HG02642 (cell line): Measurements from ENCODE around the gene CIDEB.
"Not testable (repeated sequence)": the region's sequence is repeated elsewhere in the genome, so short reads cannot be mapped to it uniquely, and the experiment has no call there.

ENCODE experiments used
- ATAC-seq: cut with Tn5 transposase; IDR thresholded peaks from one replicate; pipeline ENCODE4 v1.9.1; 2021; ENCODE audit warnings: mild to moderate bottlenecking; ENCODE audit not compliant: unreplicated experiment, poor library complexity

Gene CIDEB

GRCh38 chr14:24334431-24335291 is 26.9 kb upstream of the CIDEB start, which contains the start of gene ADCY4:
TSS of gene ADCY4 (minus strand) at chr14:24335071. CDS start at chr14:24334652, 419 bp downstream.
- no peak for ATAC-seq

DNA sequence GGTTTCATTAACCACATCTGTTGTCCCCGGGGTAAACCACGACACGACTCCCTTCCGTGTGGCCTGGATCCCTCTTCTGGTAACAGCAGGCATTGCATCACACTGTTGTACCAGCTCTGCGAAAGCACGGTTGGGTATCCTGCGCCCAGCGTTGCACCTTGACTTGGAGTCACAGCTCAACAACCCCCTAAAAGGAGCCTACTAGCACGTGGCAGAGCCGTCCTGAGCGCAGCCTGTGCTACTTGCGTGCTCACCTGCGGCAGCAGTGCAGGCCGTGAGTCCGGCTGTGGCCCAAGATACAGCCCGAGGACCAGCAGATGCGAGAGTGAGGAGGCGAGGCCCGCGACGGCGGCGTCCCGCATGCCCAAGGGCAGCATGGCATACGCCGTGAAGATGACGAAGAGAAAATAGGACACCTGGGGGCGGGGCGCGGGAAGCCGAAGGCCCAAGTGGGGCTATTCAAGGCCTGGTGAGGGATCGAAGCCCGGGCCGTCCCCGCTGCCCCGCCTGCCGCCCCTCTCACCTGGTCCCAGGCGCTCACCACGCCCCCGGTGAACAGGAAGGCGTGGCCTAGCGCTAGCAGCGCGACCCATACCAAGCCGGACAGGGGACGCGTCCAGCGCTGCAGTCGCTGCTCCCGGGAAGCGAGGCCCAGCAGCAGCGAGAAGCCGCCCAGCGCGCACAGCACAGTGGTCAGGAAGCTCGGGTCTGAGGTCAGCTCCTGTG is 24.7 kb upstream of the CIDEB start:
- ATAC-seq: peak; percentile 85

GRCh38 chr14:24331731-24332267 is 24.0 kb upstream of the CIDEB start:
- no peak for ATAC-seq

- no peak for ATAC-seq
Observed at GRCh38 chr14:24330973-24331674, 23.3 kb upstream of the CIDEB start.

- no peak for ATAC-seq
Observed at GRCh38 chr14:24329736-24330135, 22.0 kb upstream of the CIDEB start.

GRCh38 chr14:24329073-24329663 is 21.4 kb upstream of the CIDEB start:
- no peak for ATAC-seq

DNA sequence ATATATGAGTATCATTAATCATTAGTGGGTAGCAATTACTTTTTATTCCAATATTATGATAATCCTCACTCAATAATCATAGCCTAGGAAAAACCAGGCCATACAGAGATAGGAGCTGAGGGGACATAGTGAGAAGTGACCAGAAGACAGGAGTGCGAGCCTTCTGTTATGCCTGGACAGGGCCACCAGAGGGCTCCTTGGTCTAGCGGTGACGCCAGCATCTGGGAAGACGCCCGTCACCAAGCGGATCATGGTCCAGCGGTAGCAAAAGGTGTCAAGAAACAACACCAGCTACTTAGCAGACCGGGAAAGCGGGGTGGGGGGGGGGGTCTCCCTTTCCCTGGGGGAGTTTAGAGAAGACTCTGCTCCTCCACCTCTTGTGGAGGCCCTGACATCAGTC is 20.1 kb upstream of the CIDEB start:
- ATAC-seq: not testable (repeated sequence)

- no peak for ATAC-seq
Observed at GRCh38 chr14:24327303-24327702, 19.5 kb upstream of the CIDEB start.

- ATAC-seq: no peak
Observed at GRCh38 chr14:24325963-24326362, 18.2 kb upstream of the CIDEB start.

DNA sequence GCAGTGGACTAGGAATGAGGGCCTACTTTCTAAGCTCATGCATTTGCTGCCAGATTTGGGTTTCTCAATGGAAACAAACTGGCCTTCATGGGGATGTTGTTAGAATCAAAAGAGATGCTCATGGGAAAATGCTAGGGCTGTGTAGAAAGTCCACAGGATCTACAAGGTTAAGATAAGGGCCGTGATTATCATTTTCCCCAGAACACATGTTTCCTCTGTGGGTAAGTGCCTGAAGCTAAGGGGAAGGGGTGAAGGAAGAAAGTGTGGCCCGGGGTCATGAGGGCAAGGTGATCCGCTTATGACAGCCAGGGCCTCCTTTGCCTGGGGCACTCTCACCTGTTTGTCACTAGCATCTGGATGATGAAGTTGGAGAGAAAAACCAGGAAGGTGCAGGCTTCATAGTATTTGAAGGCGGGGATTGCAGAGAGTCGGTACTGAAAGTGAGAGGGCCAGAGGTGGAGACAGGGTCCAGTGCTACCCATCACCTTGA is 17.3 kb upstream of the CIDEB start:
- ATAC-seq: no peak

DNA sequence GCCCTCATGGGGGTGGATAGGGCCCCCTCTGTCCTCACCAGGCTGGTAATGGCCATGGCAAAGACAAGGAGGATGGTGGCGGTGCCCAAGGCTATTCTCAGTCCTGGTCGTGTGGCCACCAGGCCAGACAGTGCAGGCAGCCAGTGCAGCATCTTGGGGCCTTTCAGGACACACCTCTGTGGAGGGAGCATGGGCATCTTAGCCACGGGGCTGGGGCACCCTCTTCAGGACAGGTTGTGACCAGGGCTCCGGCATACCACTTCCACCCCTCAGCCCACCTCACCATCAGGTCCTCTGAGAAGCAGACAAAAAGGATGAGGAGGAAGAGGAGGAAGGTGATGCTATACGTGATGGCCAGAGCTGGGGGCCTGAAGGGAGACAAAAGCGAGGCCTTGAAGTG is 16.2 kb upstream of the CIDEB start:
- ATAC-seq: no peak

DNA sequence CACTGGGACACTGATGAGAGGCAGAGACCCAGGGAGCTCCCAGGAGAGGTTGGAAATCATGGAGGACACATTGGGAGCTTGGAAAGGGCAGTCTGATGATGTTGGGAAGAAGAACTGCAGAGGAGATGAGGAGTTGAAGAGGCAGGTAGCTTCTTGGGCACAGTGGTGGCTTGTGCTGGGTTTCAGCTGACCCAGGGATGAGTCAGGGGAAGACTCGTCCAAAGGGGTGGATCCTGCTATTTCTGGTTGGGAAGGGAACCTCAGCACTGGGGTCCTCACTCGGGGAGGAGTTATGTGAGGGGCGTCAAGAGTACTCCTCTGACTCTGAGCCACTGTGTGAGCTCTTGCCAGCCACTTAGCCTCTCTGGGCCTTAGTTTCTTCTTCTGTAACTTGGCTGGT is 15.6 kb upstream of the CIDEB start:
- no peak for ATAC-seq

- ATAC-seq: no peak
Observed at GRCh38 chr14:24322672-24323071, 14.9 kb upstream of the CIDEB start.

DNA sequence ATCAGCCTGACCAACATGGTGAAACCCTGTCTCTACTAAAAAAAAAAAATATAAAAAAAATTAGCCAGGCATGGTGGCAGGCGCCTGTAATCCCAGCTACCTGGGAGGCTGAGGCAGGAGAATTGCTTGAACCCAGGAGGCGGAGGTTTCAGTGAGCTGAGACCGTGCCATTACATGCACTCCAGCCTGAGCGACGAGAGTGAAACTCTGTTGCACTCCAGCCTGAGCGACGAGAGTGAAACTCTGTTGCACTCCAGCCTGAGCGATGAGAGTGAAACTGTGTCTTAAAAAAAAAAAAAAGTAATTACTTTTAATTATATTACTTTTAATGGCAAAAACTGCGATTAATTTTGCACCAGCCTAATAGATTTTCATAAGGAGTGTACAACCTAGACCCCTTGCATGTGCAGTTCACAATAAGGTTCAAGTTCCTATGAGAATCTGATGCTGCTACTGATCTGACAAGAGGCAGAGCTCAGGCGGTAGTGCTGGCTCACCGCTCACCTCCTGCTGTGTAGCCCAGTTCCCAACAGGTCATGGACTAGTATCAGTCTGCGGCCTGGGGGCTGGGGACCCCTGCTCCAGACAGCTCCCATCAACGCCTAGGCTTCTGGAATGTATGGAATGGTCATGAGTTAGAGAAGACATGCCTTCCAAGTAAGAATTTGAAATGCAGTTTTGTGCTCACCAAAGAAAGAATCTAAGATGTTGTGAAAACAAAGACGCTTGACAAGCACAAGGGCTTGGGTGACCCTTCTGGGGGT is 13.6 kb upstream of the CIDEB start:
- ATAC-seq: no peak

GRCh38 chr14:24317141-24317928 is 9.6 kb upstream of the CIDEB start:
- no peak for ATAC-seq

GRCh38 chr14:24316597-24316950 is 8.8 kb upstream of the CIDEB start:
- no peak for ATAC-seq

GRCh38 chr14:24315807-24316596 is 8.2 kb upstream of the CIDEB start:
- ATAC-seq: no peak

DNA sequence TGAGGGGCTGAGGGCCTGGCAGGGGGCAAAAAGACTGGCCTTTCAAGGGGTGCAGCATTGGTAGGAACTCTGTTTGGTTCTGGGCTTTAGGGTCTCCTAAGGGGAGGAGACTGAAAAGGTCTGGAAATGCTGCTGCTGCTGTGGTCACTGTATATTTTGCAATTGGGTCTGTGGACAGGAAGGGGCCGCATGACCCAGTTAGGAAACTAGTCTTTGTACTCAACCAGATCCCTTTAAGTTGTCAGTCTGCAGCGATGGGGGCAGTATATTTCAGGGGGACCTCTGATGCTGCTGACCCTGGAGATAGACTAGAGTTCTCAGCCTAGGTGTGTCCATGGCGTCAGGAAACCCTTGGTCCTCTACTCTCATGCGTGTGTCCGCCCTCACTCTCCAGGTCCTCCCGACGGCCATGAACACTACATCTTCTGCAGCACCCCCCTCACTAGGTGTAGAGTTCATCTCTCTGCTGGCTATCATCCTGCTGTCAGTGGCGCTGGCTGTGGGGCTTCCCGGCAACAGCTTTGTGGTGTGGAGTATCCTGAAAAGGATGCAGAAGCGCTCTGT is 7.5 kb upstream of the CIDEB start:
- ATAC-seq: no peak
